ENCODE data around the gene COL1A2. TPM values are rescaled to one million over a fixed set of nuclear protein-coding genes. Genes with fewer than 3 reads are reported as not detected.

The COL1A2 gene
- total and polyA plus RNA-seq, 2 of the 8 experiments (the other 6 are each of a cell fraction or from before 2014, with no cell fraction given) = 45.2 to 87.2 TPM

DNA sequence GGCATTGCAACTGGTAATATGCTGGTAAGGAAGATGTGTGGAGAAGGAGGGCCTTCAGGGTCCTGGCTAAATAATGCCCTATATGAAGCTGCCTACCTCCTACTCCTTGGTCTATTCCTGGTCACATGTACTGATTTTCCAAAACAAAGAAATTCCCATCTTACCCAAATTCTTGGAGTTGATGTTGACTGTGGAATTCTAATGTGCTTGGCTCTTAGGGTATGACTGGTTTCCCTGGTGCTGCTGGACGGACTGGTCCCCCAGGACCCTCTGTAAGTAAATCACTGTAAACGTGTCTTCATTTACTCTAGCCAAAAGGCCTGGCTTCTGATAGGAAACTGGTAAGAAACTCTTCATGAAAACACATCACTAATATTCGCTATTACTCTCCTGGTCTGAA is 27.0 kb downstream of the COL1A2 start:
- Histone ChIP-seq H3K4ac (replicated peaks; ENCODE audit: insufficient read length, low read depth, low read length) (no peak overlapping the region), H4K91ac (replicated peaks; ENCODE audit: insufficient read length, low read length) (no peak overlapping the region), H2BK15ac (ENCODE audit: low read length) (no peak overlapping the region), H3K18ac (ENCODE audit: extremely low read depth, low read length) (no peak overlapping the region), H4K8ac (ENCODE audit: extremely low read depth, insufficient read depth, low read length) (no peak overlapping the region), H3K4me1 (replicated peaks in 1 of 4; ENCODE audit: control insufficient read depth in 3 of 4, insufficient read depth in 4 of 4, low read length in 3 of 4) (no peaks in the 10 kb centered on the region), H4K20me1 (replicated peaks in 1 of 2; ENCODE audit: control insufficient read depth in 1 of 2, insufficient read depth in 2 of 2, low read length in 2 of 2) (no peaks in the 10 kb centered on the region), H2BK120ac (replicated peaks; ENCODE audit: low read depth, low read length) (no peak overlapping the region), H3K56ac (replicated peaks; ENCODE audit: insufficient read length, low read depth, low read length) (no peak overlapping the region), H2BK12ac (ENCODE audit: low read depth, low read length) (no peak overlapping the region), H3K79me1 (ENCODE audit: low read depth, low read length) (no peaks in the 10 kb centered on the region), H3K9ac (replicated peaks in 1 of 4; ENCODE audit: extremely low read depth in 1 of 4, low read depth in 3 of 4, low read length in 3 of 4) (no peak overlapping the region), H3K4me2 (ENCODE audit: insufficient read depth in 1 of 2, low read depth in 2 of 2, low read length in 2 of 2) (no peak overlapping the region), H3K36me3 (ENCODE audit: control insufficient read depth in 2 of 4, insufficient read depth in 4 of 4, low read length in 3 of 4) (peaks cover 43 to 90% (median 78%) of the 10 kb centered on the region in 4 experiments), H3K14ac (ENCODE audit: insufficient read length) (no peak overlapping the region), H3K4me3 (ENCODE audit: extremely low read depth in 1 of 4, insufficient read depth in 2 of 4, low read depth in 3 of 4, low read length in 4 of 4) (no peak overlapping the region), H3K23ac (ENCODE audit: insufficient read length) (no peak overlapping the region), H3K79me2 (ENCODE audit: control insufficient read depth in 1 of 2, insufficient read depth in 2 of 2, low read length in 2 of 2) (no peaks in the 10 kb centered on the region), H3K27me3 (replicated peaks in 1 of 4; ENCODE audit: control insufficient read depth in 3 of 4, extremely low read depth in 1 of 4, insufficient read depth in 3 of 4, low read length in 3 of 4) (no peaks in the 10 kb centered on the region), H4K5ac (ENCODE audit: insufficient read length, low read depth, low read length) (no peak overlapping the region), H2AFZ (ENCODE audit: low read length) (no peak overlapping the region), H2BK20ac (ENCODE audit: low read length) (no peak overlapping the region), H3K23me2 (ENCODE audit: low read depth, low read length) (no peaks in the 10 kb centered on the region), H2AK5ac (ENCODE audit: low read depth, low read length) (no peak overlapping the region), H3K9me3 (ENCODE audit: insufficient read depth in 2 of 2, low read depth in 1 of 2, low read length in 1 of 2) (no peaks in the 10 kb centered on the region), H2BK5ac (ENCODE audit: low read depth, low read length) (no peak overlapping the region), H3K27ac (ENCODE audit: low read depth, low read length) (no peak overlapping the region)
- TF ChIP-seq RNF2 (IDR thresholded peaks at IDR 0.05; ENCODE audit: borderline replicate concordance, low read depth, low read length, missing control alignments, poor library complexity, severe bottlenecking) (no peak), KDM1A (IDR thresholded peaks at IDR 0.05; ENCODE audit: borderline replicate concordance, low read length) (no peak), E2F6 (IDR thresholded peaks at IDR 0.05) (no peak), GABPA (IDR thresholded peaks at IDR 0.05; ENCODE audit: borderline replicate concordance, insufficient read depth, low read length) (no peak), HDAC6 (IDR thresholded peaks at IDR 0.05; ENCODE audit: low read depth, low read length) (no peak), CTCF (IDR thresholded peaks at IDR 0.05; ENCODE audit: control extremely low read depth in 1 of 3, insufficient read depth in 1 of 3, low read depth in 1 of 3, low read length in 3 of 3) (no peak), BACH1 (IDR thresholded peaks at IDR 0.05; ENCODE audit: low read length) (no peak), RFX5 (IDR thresholded peaks at IDR 0.05; ENCODE audit: borderline replicate concordance, low read depth, low read length) (no peak)
- no peak for DNase-seq (ENCODE audit: low read depth in 1 of 2, low spot score in 2 of 2)
- POLR2A ChIA-PET (ENCODE audit: partially characterized antibody) = no interaction called here
- CTCF ChIA-PET (ENCODE audit: partially characterized antibody) = no interaction called here
- no peak for FAIRE-seq
- WGBS, 2 experiments (ENCODE audit: extremely low coverage in 1 of 2, insufficient coverage in 1 of 2, insufficient read length in 1 of 2, insufficient replicate concordance in 2 of 2, low coverage in 1 of 2, low lambda C conversion rate in 2 of 2, missing lambda C conversion rate in 1 of 2) = 84% methylated on average over 3 of the region's 3 CpGs; no CpG with 5 or more reads in 1 of the 2 experiments
